AG09319 (cell line): ENCODE results near the gene SPOCK1.

Experiments used
- DNase-seq: peaks from one replicate; pipeline ENCODE4 v3.0.0-alpha.2; 2010; ENCODE audit warnings: low read depth; ENCODE audit errors: extremely low read depth
- TF ChIP-seq, protein P1 (sequence below): IDR thresholded peaks from 2 replicates; pipeline ENCODE4 v1.5.1; 2011; ENCODE audit warnings: low read depth, mild to moderate bottlenecking, inconsistent platforms, low read length, moderate library complexity

Gene SPOCK1

DNA sequence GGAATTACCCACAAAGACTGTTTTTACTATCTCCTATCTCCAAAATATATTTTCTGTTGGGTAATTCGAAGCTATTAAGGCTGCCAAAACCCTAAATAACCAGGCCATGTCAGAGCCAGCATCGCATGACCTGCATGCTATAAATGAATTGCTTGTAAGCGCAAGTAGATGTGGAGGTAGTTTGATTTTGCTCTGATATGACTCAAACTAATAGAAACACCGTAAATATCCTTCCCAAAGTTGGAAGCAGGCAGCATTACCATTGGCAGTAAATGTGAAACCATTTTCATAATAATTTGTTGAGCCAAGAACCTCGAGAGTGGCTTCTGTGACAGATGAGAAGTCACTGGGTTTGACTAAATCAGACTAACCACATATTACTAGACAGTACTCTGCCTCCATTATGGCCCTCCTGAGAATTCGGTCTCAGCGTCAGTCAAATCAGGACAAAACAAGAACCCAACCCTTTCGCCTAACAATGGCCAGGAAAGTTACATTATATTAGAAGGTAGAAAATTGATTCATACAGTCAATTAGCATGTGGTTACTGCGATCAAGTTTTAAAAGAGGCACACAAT, 289.8 kb downstream of the SPOCK1 start:
- DNase-seq = no peak
- TF ChIP-seq, protein P1, sequence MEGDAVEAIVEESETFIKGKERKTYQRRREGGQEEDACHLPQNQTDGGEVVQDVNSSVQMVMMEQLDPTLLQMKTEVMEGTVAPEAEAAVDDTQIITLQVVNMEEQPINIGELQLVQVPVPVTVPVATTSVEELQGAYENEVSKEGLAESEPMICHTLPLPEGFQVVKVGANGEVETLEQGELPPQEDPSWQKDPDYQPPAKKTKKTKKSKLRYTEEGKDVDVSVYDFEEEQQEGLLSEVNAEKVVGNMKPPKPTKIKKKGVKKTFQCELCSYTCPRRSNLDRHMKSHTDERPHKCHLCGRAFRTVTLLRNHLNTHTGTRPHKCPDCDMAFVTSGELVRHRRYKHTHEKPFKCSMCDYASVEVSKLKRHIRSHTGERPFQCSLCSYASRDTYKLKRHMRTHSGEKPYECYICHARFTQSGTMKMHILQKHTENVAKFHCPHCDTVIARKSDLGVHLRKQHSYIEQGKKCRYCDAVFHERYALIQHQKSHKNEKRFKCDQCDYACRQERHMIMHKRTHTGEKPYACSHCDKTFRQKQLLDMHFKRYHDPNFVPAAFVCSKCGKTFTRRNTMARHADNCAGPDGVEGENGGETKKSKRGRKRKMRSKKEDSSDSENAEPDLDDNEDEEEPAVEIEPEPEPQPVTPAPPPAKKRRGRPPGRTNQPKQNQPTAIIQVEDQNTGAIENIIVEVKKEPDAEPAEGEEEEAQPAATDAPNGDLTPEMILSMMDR = no peak

DNA sequence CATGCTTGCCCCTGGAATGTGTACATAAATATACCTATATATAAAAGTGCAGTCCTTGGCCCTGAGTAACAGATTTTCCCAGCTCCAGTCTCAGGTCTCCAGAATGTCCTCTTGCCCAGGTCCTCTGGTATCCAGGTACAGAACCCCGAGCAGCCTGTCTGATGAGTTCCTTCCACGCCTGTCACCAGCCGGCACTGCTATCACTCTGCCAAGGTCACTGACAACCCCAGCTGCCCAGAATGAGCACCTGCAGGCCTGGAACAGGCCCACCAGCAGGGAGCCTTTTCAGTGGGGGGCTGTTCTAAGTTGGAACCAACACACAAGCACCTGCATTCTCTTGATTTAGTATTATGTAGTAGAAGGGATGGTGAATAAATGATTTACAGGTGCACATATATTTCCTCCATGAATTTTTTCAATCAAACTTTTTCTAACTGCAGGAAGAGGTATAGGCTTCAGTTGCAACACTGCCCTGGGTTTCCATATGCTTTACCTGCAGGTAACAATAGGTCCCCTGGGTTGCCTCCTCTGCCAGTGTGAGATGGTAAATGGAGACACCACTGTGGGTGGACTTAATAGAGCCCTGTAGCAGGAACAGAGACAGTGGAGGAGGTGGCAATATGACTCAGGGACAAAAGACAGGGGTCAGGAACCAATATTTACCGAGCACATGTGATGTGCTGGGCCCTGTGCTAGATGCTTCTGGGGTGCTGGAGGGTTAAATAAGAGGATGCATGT, 291.9 kb downstream of the SPOCK1 start:
- TF ChIP-seq, protein P1 = no peak
- no peak for DNase-seq

DNA sequence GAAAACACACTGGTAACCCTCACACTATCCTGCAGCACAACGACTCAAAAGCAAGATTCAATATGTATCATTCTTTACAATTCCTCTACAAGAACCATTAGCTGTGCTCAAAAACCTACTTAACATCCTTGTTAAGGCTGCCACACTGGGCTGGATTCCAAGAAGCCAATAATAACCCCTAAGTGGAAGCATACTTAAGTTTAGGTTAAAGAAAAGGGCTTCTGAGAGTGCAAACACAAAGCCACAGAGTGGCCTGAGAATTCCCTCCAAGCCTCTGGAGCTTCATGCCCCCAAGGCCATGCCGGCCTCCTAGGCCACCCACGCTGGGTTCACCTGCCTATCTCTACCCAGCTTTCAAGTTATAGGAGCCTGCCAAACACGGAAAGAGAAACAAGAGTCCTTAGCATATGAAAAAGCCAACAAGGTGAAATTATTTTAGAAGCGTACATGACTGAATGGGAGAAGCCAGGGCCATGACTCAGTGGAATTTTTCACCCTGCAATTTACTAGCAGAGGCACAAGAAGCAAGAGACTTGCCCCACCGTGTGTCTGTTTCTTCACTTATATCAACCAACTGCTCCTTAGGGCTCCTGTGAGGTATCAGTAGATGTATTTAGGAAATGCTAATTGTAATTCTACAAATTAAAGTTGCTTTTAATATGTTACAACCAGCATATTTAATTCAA, 293.0 kb downstream of the SPOCK1 start:
- TF ChIP-seq, protein P1 = no peak
- DNase-seq = no peak

DNA sequence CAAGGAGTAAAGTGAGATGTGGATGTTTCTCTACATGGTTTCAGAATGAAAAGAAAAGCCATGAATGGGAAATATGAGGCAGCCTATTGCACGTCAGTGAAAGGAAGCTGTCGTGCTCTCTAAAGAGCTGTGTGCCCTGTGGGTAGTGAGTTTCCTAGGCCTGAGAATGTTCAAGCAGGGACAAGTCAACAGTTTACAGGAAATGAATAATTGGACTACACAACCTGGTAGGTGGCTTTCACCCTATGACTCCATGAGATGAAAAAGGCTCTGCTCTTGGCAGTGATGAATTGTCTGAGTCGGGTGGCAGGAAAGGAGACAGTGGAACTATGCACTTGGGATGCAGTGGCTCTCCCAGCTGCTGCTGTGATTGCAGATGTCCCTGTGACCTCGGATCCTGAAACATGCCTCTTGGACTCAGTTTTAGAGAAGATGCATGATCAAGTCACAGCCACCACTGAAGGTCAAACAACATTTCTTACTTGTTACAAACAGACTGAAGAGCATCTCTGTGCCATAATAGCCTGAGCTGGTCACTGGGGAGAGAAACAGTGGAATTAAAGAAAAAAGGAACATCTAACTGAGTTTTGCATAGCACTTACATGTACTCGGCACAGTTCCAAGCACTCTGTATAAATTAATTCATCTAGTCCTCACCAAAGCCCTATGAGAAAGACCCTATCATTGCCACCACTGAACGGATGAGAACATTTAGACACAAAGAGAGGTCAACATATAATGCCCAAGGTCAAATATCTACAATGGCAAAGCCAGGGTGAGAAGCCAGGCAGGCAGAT, 293.7 kb downstream of the SPOCK1 start:
- TF ChIP-seq, protein P1 = no peak
- no peak for DNase-seq

DNA sequence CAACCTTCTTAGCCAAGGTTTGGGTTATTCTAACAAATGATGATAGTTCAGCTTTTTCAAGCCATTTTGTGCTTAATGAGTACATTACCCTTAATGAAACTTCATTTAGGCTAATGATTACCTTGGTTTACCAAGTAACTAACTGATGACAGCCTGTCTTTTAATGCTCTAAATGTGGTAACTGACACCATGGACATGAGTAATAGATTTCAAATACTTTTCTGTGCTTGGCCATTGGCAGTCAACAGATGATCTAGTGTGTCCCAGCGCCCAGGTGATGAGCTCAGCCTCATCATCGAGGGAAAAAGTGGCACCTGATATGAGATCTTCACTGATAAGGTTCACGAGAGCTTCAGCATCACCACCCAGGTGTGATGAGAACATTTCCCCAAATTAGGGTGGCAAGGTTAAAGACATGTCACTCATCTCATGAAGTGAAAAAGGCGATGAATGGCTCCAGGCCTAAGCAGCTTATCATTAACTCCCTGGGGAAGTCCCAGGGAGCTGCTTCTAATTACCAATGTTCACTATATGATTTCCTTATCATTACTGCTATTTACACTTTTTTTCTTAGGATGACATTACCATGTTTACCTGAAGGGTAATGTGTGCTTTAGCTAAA, 296.0 kb downstream of the SPOCK1 start:
- DNase-seq = no peak
- TF ChIP-seq, protein P1 = no peak

DNA sequence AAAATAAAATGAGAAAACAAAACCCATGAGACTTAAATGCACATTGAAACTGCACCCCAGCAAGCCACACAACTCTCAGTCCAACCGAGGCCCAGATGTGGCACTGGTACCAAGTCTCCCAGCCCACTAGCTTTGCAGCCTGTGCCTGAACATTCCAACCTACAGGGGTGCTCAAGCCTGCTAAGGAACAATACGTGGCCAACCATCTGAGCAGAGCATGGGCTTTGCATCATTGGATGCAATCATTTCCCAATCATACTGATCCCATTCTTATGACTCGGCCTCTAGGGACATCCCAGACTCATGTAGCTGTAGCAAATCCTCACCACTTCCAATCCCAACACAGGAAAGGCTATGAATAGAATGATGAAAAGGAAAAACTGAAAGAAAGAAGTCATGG, 297.2 kb downstream of the SPOCK1 start:
- TF ChIP-seq, protein P1 = peak; percentile 37
- DNase-seq = peak; percentile 48
